Measurements from ENCODE around the gene SH3YL1. TPM values are rescaled to one million over a fixed set of nuclear protein-coding genes. Genes with fewer than 3 reads are reported as not detected.

Gene SH3YL1
- total and polyA plus RNA-seq, 7 donors, result 7.7 to 10.0 (median 9.2) TPM

GRCh38 chr2:286774-287392, 23.1 kb upstream of the SH3YL1 start:
- ATAC-seq (no peak), DNase-seq (peak in 1 of 2 donors; percentile 24)
- 38 to 40% (median 40%) methylated on average over 20 of the region's 20 CpGs for WGBS, 3 donors
- H3K27me3 ChIP-seq (ENCODE audit: insufficient read depth in 3 of 3, low read length in 2 of 3), result peaks cover 0 to 44% (median 11%) of the 10 kb centered on the region in 3 donors
- no peak overlapping the region for H3K27ac ChIP-seq
- H3K9me3 ChIP-seq, result no peaks in the 10 kb centered on the region
- no peak for TF ChIP-seq CTCF (IDR thresholded peaks at IDR 0.05)
- peak overlapping the region; percentile 59 for H3K4me3 ChIP-seq
- intact Hi-C loops (cut with DNase I), result loop anchor here in 1 of 2 donors (5.0 kb wide), 1 partner anchor 40 kb away; no protein-coding TSS in a partner anchor
- H3K36me3 ChIP-seq (ENCODE audit: insufficient read depth in 1 of 2, low read depth in 1 of 2), result peaks cover 0 to 9% of the 10 kb centered on the region in 2 donors
- H3K4me1 ChIP-seq, result peaks cover 9% of the 10 kb centered on the region

DNA sequence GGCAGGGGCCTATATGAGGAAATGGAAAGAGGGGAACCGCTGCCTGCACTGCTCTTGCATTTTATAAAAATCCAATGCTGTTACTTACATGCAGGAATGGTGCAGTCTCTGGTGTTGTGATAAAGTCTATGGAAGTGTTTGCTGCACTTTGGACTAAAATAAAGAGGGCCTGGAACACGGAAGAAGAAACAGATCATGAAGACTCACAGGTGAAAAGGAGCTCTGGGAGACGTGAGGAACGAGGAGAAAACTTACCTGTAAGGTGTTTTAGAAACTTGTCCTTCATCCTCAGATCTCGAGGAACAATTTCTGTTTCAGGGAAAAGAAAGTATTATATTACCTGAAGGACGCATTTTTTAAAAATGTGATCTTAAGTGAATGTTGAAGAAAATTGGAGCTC, 22.2 kb upstream of the SH3YL1 start:
- 89 to 90% (median 89%) methylated on average over 6 of the region's 6 CpGs for WGBS, 3 donors
- Histone ChIP-seq H3K27ac (no peak overlapping the region), H3K4me1 (peaks cover 9% of the 10 kb centered on the region), H3K4me3 (no peak overlapping the region), H3K9me3 (no peaks in the 10 kb centered on the region), H3K36me3 (ENCODE audit: insufficient read depth in 1 of 2, low read depth in 1 of 2) (peaks cover 0 to 17% of the 10 kb centered on the region in 2 donors), H3K27me3 (ENCODE audit: insufficient read depth in 3 of 3, low read length in 2 of 3) (peaks cover 0 to 44% (median 11%) of the 10 kb centered on the region in 3 donors)
- DNase-seq (no peak), ATAC-seq (no peak)
- TF ChIP-seq CTCF (IDR thresholded peaks at IDR 0.05), result no peak
- intact Hi-C loops (cut with DNase I), result loop anchor here in 1 of 2 donors (5.0 kb wide), 1 partner anchor 39 kb away; no protein-coding TSS in a partner anchor

GRCh38 chr2:285531-285930, 21.7 kb upstream of the SH3YL1 start:
- no peak for TF ChIP-seq CTCF (IDR thresholded peaks at IDR 0.05)
- H3K9me3 ChIP-seq, result no peaks in the 10 kb centered on the region
- no peak overlapping the region for H3K4me3 ChIP-seq
- DNase-seq, result no peak
- WGBS, 3 donors, result 55 to 71% (median 70%) methylated on average over 1 of the region's 1 CpG
- H3K4me1 ChIP-seq, result peaks cover 9% of the 10 kb centered on the region
- H3K27ac ChIP-seq, result no peak overlapping the region
- ATAC-seq, result no peak
- intact Hi-C loops (cut with DNase I), result loop anchor here in 1 of 2 donors (5.0 kb wide), 1 partner anchor 38 kb away; no protein-coding TSS in a partner anchor
- H3K27me3 ChIP-seq (ENCODE audit: insufficient read depth in 3 of 3, low read length in 2 of 3), result peaks cover 0 to 44% (median 11%) of the 10 kb centered on the region in 3 donors
- H3K36me3 ChIP-seq (ENCODE audit: insufficient read depth in 1 of 2, low read depth in 1 of 2), result peaks cover 0 to 22% of the 10 kb centered on the region in 2 donors

DNA sequence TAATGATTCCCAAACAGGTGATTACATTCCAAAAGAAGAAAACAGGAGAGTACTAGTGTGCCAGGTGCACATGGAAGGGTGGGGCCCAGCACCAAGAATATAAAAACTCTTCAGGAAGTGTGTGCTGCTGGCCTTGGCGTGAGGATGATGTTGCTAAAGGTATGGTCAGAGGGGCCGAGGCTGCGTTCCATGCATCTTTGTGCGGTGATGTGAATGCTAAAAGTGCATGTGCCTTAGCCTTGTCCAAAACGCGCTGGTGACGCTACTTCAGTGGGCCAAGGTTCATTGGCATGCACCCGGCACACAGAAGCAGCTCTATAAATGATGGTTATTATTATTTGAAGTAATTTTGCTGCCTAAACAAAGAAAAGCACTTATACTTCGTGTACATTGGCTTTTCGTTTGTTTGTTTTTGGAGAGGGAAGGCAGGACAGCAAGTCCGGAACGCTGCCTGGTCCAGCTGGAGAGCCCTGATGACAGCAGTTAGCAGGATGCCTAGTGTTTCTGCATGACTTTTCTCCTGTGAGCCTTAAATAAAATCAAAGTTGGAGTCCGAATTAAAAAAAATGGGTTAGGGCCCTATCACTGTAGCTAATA, 21.2 kb upstream of the SH3YL1 start:
- ATAC-seq (peak in 1 of 4 donors; percentile 52), DNase-seq (no peak)
- TF ChIP-seq CTCF (IDR thresholded peaks at IDR 0.05), result no peak
- Histone ChIP-seq H3K27ac (no peak overlapping the region), H3K36me3 (ENCODE audit: insufficient read depth in 1 of 2, low read depth in 1 of 2) (peaks cover 4 to 28% of the 10 kb centered on the region in 2 donors), H3K4me1 (peaks cover 9% of the 10 kb centered on the region), H3K9me3 (no peaks in the 10 kb centered on the region), H3K27me3 (ENCODE audit: insufficient read depth in 3 of 3, low read length in 2 of 3) (peaks cover 0 to 42% (median 11%) of the 10 kb centered on the region in 3 donors), H3K4me3 (no peak overlapping the region)
- WGBS, 3 donors, result 79 to 83% (median 81%) methylated on average over 13 of the region's 13 CpGs
- intact Hi-C loops (cut with DNase I), result loop anchor here in 1 of 2 donors (5.0 kb wide), 1 partner anchor 38 kb away; no protein-coding TSS in a partner anchor

Data from psoas muscle (tissue), 8 donors.